GM18526 (cell line): ENCODE data around the gene CD4.

Experiments
- POLR2A ChIP-seq: IDR thresholded peaks from 3 replicates; pipeline ENCODE4 v1.6.1; 2011; ENCODE audit not compliant: insufficient read length; ENCODE audit errors: extremely low read depth

CD4 gene

GRCh38 chr12:6784296-6784695, 5.0 kb upstream of the CD4 start:
- no peak for TF ChIP-seq POLR2A

GRCh38 chr12:6784761-6785160, 4.6 kb upstream of the CD4 start:
- no peak for TF ChIP-seq POLR2A

DNA sequence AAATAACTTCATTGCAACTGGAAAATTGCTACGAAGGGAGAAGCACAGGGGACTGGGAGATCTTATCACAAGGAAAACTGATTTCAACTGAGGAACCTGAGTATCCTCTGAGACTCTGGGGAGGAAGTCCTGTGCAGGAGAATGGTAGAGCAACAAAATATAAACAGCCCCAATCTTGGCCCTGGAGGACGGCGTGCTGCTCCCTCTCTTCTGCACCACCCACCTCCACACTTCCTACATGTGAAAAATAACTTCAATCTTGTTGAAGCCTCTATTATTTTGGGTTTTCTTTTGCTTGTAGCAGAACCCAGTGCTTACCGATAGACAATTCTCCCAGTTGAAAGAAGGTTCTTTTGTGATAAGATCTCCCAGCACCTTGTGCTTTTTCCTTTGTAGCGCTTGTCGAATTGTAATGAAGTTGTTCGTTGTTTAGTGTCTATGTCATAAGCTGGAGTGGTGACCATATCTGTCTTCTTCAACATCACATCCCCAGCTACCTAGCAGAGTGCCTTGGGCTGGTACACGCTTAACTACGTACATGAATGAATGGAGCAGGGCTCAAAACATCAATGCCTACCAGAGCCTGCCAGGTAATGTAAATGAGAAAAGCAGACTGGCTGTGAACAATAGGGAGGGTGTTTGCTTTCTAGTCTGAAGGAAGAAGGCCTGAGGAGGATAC, 2.8 kb upstream of the CD4 start:
- TF ChIP-seq POLR2A = no peak

DNA sequence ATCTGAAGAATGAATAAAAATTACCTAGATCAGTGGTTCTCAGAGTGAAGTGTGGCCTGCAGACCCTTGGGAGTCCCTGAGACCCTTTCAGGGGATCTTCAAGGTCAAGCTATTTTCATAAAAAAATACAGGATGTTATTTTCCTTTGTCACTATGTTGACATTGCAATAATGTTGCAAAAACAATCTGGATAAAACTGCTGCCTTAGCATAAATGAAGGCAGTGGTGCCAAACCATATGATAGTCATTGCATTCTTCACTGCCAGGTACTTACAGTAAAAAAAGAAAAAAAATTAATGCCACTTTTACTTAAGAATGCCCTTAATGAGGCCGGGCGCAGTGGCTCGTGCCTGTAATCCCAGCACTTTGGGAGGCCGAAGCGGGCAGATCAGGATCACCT, 2.0 kb upstream of the CD4 start:
- TF ChIP-seq POLR2A = no peak

DNA sequence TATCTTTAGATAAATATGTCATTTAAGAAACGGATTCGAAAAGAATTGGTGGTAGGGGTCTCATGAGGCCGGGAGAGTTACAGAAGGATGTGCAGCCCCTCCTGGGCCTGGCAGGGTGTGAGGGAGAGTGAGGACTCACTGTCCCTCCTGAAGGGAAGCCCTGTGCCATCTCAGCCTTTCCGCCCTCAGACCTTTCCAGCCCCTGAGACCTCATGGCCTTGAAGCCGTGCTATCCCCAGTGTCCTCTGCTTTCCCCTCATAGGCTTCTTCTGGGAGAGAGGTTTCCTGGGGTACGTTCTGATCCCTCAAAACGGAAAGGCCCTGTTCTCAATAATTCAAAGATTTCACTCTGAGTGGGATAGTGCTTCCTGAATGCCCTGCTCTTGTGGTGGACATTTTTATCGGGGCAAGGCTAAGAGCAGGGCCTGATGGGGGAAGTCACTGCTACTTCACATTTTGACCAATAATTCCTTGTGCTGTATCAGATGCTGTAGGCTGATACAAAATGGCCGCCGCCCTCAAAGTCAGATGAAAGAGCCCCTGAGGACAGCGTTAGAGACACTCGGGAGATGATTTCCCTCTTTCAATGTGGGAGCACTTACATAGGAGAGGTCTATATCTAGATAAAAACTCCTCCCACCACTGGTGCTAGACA, 1.3 kb downstream of the CD4 start:
- no peak for TF ChIP-seq POLR2A

GRCh38 chr12:6791931-6792520, 2.7 kb downstream of the CD4 start:
- TF ChIP-seq POLR2A = no peak

DNA sequence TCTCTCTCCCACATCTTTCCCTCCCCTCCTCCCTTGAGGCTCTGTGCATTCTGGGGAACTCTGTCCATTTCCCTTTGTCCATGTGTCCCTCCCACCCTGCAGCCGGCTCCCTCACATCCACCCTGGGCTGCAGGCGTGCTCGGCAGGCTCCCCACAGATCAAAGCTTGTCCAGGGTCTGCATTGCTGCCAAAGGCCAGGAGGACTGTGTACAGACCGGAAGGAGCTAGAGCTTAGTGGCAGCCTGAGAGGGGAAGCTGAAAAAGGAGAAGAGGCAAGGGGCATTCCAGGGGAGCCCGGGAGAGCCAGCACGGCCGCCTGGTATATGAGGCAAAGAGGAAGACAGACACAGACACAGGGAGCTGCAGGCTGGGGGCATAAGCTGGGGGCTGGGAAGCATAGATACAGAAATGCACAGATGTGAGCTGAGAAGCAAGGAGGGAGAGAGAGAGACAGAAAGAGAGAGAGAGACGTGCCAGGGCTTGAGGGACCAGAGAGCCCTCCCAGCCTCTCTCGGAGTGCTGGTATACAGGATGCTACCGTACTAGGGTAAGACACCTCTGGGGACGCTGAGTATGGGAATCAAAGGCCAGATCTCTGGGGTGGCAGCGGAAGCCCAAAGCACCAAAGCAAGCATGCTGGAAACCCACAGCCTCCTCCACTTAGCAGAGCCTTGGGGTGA, 3.3 kb downstream of the CD4 start:
- no peak for TF ChIP-seq POLR2A

- TF ChIP-seq POLR2A = no peak
Observed at GRCh38 chr12:6795088-6795487, 5.8 kb downstream of the CD4 start.

DNA sequence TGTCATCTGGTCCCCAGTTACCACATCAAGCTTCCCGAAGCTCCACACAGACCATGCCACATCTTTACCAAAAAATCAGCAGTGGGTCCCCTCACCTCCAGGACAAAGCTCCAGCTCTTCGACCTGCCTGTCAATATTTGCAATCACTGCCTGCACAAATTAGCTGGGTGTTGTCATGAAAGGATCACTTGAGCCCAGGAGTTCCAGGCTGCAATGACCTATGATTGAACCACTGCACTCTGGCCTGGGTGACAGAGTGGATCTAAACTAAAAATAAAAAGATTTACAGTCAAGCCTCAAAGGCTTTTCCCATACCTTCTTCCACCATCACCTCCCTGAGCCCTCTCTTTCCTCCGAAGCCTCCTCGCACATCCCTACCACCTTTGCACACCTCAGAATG, 7.2 kb downstream of the CD4 start:
- TF ChIP-seq POLR2A = no peak

- TF ChIP-seq POLR2A = no peak
Observed at GRCh38 chr12:6799147-6799546, 9.8 kb downstream of the CD4 start.

DNA sequence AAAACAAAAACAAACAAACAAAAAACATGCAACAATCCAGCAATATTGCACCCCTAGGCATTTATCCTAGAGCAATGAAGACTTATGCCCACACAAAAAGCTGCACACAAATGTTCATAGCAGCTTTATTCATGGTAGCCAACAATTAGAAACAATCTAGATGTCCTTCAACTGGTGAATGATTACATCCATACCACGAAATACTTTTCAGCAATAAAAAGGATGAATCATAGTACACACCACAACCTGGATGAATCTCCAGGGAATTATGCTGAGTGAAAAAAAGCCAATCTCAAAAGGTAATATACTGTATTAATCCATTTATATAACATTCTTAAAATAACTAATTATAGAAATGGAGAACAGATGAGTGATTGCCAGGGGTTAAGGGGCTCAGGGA, 17.8 kb downstream of the CD4 start:
- TF ChIP-seq POLR2A = no peak

- no peak for TF ChIP-seq POLR2A
Observed at GRCh38 chr12:6809056-6809455, 19.7 kb downstream of the CD4 start.

DNA sequence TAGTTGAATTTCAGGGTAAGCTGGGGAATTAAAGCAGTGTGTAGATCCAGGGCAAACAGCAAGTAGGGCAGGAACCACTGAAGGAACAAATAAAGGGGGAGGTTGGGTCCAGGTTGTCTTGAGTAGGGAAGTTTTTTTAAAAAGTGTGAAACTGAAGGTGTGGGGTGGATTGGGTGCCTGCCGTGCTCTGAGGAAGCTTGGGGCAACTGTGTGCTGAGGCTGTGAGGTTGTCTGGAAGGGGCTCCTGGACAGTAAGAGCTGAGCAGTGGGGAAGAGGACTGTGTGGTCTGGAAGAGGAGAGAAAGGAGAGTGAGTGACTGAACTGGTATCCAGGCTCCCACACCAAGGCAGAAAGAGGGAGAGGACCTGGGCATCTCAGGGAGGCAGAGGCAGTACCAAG, 21.4 kb downstream of the CD4 start:
- no peak for TF ChIP-seq POLR2A

- TF ChIP-seq POLR2A = no peak
Observed at GRCh38 chr12:6813363-6813762, 24.0 kb downstream of the CD4 start.

DNA sequence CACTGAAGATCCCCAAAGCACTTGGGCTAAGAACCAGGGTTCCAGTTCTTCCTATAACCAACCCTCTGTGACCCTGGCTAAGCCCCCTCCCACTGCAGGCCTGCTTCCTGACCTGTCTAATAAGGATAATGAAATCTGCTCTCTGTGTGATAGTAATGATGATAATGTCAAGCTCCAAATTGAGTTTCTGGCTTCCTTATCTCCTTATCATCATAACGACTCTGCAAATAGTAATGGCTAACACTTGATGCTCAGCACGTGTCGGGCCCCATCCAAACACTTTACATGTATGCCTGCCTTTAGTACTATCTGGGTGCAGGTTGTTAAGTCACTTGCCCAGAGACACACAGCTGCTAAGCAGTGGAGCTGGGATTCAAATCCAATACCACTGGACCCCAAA, 27.3 kb downstream of the CD4 start:
- no peak for TF ChIP-seq POLR2A

DNA sequence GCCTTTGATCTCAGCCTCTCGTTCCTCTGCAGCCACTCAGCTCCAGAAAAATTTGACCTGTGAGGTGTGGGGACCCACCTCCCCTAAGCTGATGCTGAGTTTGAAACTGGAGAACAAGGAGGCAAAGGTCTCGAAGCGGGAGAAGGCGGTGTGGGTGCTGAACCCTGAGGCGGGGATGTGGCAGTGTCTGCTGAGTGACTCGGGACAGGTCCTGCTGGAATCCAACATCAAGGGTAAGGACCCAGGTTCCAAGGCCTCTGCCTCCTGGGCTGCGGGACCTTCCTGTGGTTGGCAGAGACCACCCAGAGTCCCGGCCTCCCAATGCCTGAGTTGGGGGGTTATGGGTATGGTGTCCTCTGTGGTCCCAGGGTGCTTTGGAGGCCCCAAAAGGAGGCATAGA, 27.8 kb downstream of the CD4 start:
- no peak for TF ChIP-seq POLR2A
